ENCODE results near the gene GPC6. TPM values are rescaled to one million over a fixed set of nuclear protein-coding genes. Genes with fewer than 3 reads are reported as not detected.

Gene GPC6
- total RNA-seq, 1 donor from 2014 or later: not detected

- DNase-seq (no peak), ATAC-seq (ENCODE audit: low read depth) (no peak)
- no peaks in the 10 kb centered on the region for H3K36me3 Mint-ChIP-seq (ENCODE audit: low read depth)
- CTCF ChIA-PET: no interaction called here
- no peaks in the 10 kb centered on the region for H3K4me1 Mint-ChIP-seq
- POLR2A ChIA-PET: no interaction called here
- no peak for TF ChIP-seq CTCF (IDR thresholded peaks at IDR 0.05)
- no peak overlapping the region for H3K4me3 Mint-ChIP-seq
- intact Hi-C loops (cut with micrococcal nuclease): no loop called here
- no peaks in the 10 kb centered on the region for H3K27me3 Mint-ChIP-seq
- no peak overlapping the region for H3K27ac Mint-ChIP-seq
- peaks cover 2% of the 10 kb centered on the region for H3K9me3 Mint-ChIP-seq
These were observed 804.0 kb downstream of the GPC6 start for GRCh38 chr13:94030415-94031119.

DNA sequence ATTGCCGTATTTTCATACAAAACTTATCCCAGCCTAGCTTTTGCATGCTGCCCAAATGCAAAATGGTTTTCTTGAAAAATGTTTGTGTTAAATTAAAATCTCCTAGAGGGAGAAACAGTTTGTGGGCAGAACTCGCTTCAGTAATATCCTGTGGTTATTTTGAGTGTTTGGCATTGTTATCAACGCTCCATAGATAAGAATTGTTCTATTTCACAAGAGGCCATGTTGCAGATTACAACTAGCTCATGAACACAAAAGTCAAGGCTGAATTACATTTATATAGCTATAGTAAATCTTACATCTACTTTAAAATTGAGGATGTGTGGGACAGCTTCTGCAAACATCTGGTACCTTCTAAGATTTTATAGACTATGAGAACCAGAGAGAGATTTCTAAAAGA is 805.0 kb downstream of the GPC6 start:
- H3K27ac Mint-ChIP-seq: no peak overlapping the region
- H3K27me3 Mint-ChIP-seq: no peaks in the 10 kb centered on the region
- TF ChIP-seq CTCF (IDR thresholded peaks at IDR 0.05): no peak
- intact Hi-C loops (cut with micrococcal nuclease): no loop called here
- ChIA-PET CTCF (no interaction called here), POLR2A (no interaction called here)
- peaks cover 2% of the 10 kb centered on the region for H3K9me3 Mint-ChIP-seq
- DNase-seq (no peak), ATAC-seq (ENCODE audit: low read depth) (no peak)
- H3K36me3 Mint-ChIP-seq (ENCODE audit: low read depth): no peaks in the 10 kb centered on the region
- H3K4me1 Mint-ChIP-seq: no peaks in the 10 kb centered on the region
- H3K4me3 Mint-ChIP-seq: no peak overlapping the region

DNA sequence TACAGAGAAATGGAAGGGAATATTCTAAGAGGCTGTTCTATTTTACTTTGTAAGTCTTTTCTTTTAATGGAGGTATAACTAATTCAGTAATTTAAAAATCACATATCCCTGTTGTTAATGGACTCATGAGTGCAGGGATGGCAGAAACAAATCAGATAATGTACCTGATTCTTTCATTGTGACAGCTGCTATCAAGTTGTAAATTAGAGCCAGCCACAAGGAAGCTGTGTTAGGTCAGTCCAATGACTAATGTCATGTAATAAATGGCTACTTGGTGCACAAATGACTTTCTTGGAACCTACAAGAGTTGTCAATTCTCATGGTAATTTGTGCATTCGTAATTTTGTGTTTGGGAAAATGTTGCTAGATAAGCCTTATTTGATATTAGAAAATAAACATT is 806.5 kb downstream of the GPC6 start:
- TF ChIP-seq CTCF (IDR thresholded peaks at IDR 0.05): no peak
- Mint-ChIP-seq H3K4me3 (no peak overlapping the region), H3K27me3 (no peaks in the 10 kb centered on the region), H3K9me3 (peaks cover 4% of the 10 kb centered on the region), H3K27ac (no peak overlapping the region), H3K4me1 (no peaks in the 10 kb centered on the region), H3K36me3 (ENCODE audit: low read depth) (no peaks in the 10 kb centered on the region)
- POLR2A ChIA-PET: no interaction called here
- CTCF ChIA-PET: no interaction called here
- no peak for ATAC-seq (ENCODE audit: low read depth)
- no peak for DNase-seq
- intact Hi-C loops (cut with micrococcal nuclease): no loop called here

GRCh38 chr13:94033830-94034642 is 807.4 kb downstream of the GPC6 start:
- Mint-ChIP-seq H3K4me3 (no peak overlapping the region), H3K9me3 (peaks cover 4% of the 10 kb centered on the region), H3K4me1 (no peaks in the 10 kb centered on the region), H3K27ac (no peak overlapping the region), H3K27me3 (no peaks in the 10 kb centered on the region), H3K36me3 (ENCODE audit: low read depth) (no peaks in the 10 kb centered on the region)
- intact Hi-C loops (cut with micrococcal nuclease): no loop called here
- DNase-seq: no peak
- ChIA-PET POLR2A (no interaction called here), CTCF (interaction anchor here (0.7 kb wide), 1 partner anchor 634 kb away, joined by 3 read pairs; no protein-coding TSS in a partner anchor)
- ATAC-seq (ENCODE audit: low read depth): no peak
- no peak for TF ChIP-seq CTCF (IDR thresholded peaks at IDR 0.05)

- no peaks in the 10 kb centered on the region for H3K4me1 Mint-ChIP-seq
- H3K9me3 Mint-ChIP-seq: no peaks in the 10 kb centered on the region
- intact Hi-C loops (cut with micrococcal nuclease): no loop called here
- DNase-seq: no peak
- H3K4me3 Mint-ChIP-seq: no peak overlapping the region
- ChIA-PET POLR2A (no interaction called here), CTCF (no interaction called here)
- H3K27me3 Mint-ChIP-seq: no peaks in the 10 kb centered on the region
- no peaks in the 10 kb centered on the region for H3K36me3 Mint-ChIP-seq (ENCODE audit: low read depth)
- no peak for TF ChIP-seq CTCF (IDR thresholded peaks at IDR 0.05)
- ATAC-seq (ENCODE audit: low read depth): no peak
- H3K27ac Mint-ChIP-seq: no peak overlapping the region
These were observed 823.4 kb downstream of the GPC6 start for GRCh38 chr13:94050039-94050438.
